Measurements from ENCODE around the gene TBC1D22A. TPM values are rescaled to one million over a fixed set of nuclear protein-coding genes. Genes with fewer than 3 reads are reported as not detected.

Gene TBC1D22A
- total RNA-seq, 4 donors from 2014 or later: 15.6 to 21.7 (median 20.5) TPM

DNA sequence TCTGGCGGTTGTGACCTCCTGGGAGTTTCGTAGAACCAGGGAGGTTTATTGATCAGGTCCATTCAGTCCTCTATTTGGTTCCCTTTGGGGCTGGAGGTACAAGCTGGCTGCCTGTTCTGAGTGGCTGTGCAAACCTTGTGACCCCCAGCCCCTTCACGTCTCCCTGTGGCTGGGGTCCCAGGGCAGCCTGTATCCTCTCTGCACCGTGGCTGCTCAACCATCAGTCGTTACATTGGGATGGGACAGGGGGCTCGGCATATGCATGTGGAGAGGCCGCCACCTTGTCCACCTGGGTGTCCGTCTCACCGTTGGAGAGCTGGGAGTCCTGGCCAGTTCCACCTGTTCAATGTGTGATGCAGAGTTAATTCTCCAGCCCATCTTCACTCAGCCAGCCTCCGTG is 195.7 kb downstream of the TBC1D22A start:
- intact Hi-C loops (cut with DNase I): no loop called here
- Histone ChIP-seq H3K4me1 (peaks cover 0 to 3% (median 0%) of the 10 kb centered on the region in 3 donors), H3K4me3 (no peak overlapping the region), H3K27me3 (no peaks in the 10 kb centered on the region), H3K27ac (no peak overlapping the region), H3K36me3 (peaks cover 0 to 25% (median 0%) of the 10 kb centered on the region in 3 donors), H3K9me3 (no peaks in the 10 kb centered on the region)
- TF ChIP-seq POLR2A (IDR thresholded peaks at IDR 0.05): no peak
- TF ChIP-seq, protein P1, sequence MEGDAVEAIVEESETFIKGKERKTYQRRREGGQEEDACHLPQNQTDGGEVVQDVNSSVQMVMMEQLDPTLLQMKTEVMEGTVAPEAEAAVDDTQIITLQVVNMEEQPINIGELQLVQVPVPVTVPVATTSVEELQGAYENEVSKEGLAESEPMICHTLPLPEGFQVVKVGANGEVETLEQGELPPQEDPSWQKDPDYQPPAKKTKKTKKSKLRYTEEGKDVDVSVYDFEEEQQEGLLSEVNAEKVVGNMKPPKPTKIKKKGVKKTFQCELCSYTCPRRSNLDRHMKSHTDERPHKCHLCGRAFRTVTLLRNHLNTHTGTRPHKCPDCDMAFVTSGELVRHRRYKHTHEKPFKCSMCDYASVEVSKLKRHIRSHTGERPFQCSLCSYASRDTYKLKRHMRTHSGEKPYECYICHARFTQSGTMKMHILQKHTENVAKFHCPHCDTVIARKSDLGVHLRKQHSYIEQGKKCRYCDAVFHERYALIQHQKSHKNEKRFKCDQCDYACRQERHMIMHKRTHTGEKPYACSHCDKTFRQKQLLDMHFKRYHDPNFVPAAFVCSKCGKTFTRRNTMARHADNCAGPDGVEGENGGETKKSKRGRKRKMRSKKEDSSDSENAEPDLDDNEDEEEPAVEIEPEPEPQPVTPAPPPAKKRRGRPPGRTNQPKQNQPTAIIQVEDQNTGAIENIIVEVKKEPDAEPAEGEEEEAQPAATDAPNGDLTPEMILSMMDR (IDR thresholded peaks at IDR 0.05): no peak
- DNase-seq: no peak
- 83 to 94% methylated on average over 5 to 8 of the region's 10 CpGs for WGBS, 2 donors

DNA sequence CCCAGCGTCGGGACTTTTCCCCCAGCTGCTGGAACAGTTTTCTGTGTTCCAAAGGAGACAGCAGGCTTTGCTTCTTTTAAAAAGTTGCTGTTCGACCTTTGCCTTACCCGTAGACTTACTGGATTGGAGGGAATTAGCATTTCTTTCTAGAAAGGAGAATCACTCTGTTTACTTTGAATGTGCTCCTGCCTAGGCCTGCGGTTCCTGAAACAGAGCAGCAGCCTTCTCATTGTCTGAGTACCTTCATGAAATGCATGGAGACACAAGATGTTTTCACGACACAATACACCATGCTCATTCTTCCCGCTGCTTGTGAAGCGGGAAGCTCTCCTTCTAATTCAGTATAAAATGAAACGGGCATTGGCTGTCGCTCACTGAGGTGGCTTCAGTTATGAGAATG is 196.2 kb downstream of the TBC1D22A start:
- H3K9me3 ChIP-seq: no peaks in the 10 kb centered on the region
- H3K4me1 ChIP-seq: peaks cover 0 to 3% (median 0%) of the 10 kb centered on the region in 3 donors
- TF ChIP-seq, protein P1 (IDR thresholded peaks at IDR 0.05): no peak
- DNase-seq: no peak
- H3K27me3 ChIP-seq: no peaks in the 10 kb centered on the region
- intact Hi-C loops (cut with DNase I): no loop called here
- WGBS, 2 donors: 84 to 88% methylated on average over 10 of the region's 10 CpGs
- H3K4me3 ChIP-seq: no peak overlapping the region
- peaks cover 0 to 25% (median 0%) of the 10 kb centered on the region in 3 donors for H3K36me3 ChIP-seq
- no peak overlapping the region for H3K27ac ChIP-seq

DNA sequence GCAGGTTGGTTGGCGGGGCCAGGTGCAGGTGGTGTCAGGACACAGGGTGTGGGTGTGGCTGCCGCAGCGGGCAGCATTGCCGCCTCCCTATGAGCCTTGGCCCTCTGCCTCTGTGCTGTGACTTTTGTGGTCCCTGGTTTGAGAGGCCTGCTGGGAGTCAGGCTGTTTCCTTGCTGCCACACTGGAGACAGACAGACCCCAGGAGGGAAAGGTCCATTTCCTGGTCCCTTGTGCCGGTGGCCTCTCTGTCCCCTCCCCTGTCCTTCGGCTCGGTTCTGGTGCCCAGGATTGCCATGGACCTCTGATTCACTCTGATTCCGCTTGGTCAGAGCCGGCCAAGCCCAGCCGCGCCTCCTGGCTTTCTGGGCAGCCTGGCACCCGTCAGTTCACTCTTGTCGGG is 196.9 kb downstream of the TBC1D22A start:
- intact Hi-C loops (cut with DNase I): no loop called here
- Histone ChIP-seq H3K27me3 (no peaks in the 10 kb centered on the region), H3K4me3 (no peak overlapping the region), H3K36me3 (peaks cover 0 to 25% (median 0%) of the 10 kb centered on the region in 3 donors), H3K4me1 (peaks cover 0 to 3% (median 0%) of the 10 kb centered on the region in 3 donors), H3K27ac (no peak overlapping the region), H3K9me3 (no peaks in the 10 kb centered on the region)
- TF ChIP-seq POLR2A (IDR thresholded peaks at IDR 0.05): no peak
- TF ChIP-seq, protein P1 (IDR thresholded peaks at IDR 0.05): no peak
- no peak for DNase-seq
- WGBS, 2 donors: 81 to 87% methylated on average over 9 to 12 of the region's 13 CpGs

DNA sequence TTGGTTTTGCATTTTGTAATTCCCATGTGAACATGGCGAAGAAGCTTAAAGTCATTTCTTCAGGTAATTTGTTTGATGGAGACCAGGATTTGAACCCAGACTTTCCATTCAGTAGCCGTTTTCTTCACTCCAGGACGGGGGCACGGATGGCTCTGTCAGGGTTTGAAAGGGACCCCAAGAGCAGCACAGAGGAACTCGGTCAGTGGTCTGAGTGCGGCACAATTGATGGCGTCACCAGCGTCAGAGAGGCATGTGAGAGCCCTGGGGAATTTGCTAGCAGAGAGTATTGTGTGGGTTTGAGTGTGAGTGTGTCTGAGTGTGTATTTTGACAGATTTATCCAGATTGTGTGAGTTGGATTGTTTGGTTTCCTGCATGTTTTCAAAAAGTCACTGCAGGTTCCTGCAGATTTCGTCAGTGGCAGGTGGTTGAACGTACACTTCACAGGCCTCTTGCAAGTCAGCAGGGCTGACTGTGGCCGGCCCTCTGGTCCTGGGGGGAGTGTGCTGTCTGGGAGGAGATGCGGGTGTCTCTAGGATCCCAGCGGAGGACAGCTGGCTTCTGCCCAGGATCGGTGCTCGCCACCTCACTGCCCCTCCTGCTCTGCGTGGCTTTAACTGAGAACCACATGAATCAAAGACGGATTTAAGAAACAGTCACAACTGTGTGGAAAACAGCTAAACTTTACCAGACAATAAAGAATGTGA is 199.3 kb downstream of the TBC1D22A start:
- no peak for TF ChIP-seq POLR2A (IDR thresholded peaks at IDR 0.05)
- TF ChIP-seq, protein P1 (IDR thresholded peaks at IDR 0.05): no peak
- 81 to 93% methylated on average over 17 of the region's 17 CpGs for WGBS, 2 donors
- no peak overlapping the region for H3K4me3 ChIP-seq
- peaks cover 0 to 3% (median 0%) of the 10 kb centered on the region in 3 donors for H3K4me1 ChIP-seq
- H3K27ac ChIP-seq: no peak overlapping the region
- H3K36me3 ChIP-seq: peaks cover 0 to 25% (median 0%) of the 10 kb centered on the region in 3 donors
- intact Hi-C loops (cut with DNase I): no loop called here
- H3K27me3 ChIP-seq: no peaks in the 10 kb centered on the region
- no peak for DNase-seq
- H3K9me3 ChIP-seq: no peaks in the 10 kb centered on the region

DNA sequence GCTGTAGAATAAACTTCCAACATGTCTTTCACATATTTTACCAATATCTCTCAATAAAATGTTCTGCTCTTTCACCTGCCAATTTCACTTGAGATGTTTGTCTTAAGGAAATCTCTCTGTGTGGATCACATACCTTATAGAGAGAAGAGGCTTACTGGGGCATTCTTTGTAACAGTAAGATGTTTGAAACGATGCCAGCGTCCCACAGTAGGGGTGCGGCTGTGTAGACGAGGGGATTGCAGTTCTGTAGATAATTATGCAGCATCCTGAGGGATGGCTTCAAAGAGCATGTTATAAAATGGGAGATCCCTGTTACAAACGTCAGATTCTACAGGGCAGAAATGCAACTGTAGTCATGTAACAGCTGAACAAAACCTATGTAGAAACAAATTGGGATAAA is 200.0 kb downstream of the TBC1D22A start:
- 66 to 69% methylated on average over 5 of the region's 5 CpGs for WGBS, 2 donors
- no peak for DNase-seq

More for the DNA sequence above, 200.0 kb downstream of the TBC1D22A start:
- Histone ChIP-seq H3K36me3 (peaks cover 0 to 18% (median 0%) of the 10 kb centered on the region in 3 donors), H3K27me3 (no peaks in the 10 kb centered on the region), H3K4me1 (no peaks in the 10 kb centered on the region), H3K9me3 (no peaks in the 10 kb centered on the region), H3K4me3 (no peak overlapping the region), H3K27ac (no peak overlapping the region)
- TF ChIP-seq, protein P1 (IDR thresholded peaks at IDR 0.05): no peak
- TF ChIP-seq POLR2A (IDR thresholded peaks at IDR 0.05): no peak
- intact Hi-C loops (cut with DNase I): no loop called here
